Right lobe of liver (tissue), 4 donors: Measurements from ENCODE around the gene LDLRAD3.

Experiments used
- POLR2A ChIP-seq: fragments of 450-650 bp; IDR thresholded peaks from one replicate; pipeline ENCODE4 v1.6.1; 2017; ENCODE audit warnings: antibody characterized with exemption, mild to moderate bottlenecking
- TF ChIP-seq, protein P1 (sequence below), 4 donors: fragments of 200-600 bp in 3 of 4; fragments of 450-650 bp in 1 of 4; IDR thresholded peaks; one replicate each; pipeline versions ENCODE4 v1.5.1 to v1.8.0; 2016 to 2022; ENCODE audit warnings: antibody characterized with exemption in 4 of 4, mild to moderate bottlenecking in 2 of 4
- donor health status: DM: no; HTN: no; CAD: no.
- donor health status: DM: no; HTN: no; CAD: no.
- donor health status: DM: no; HTN: yes; CAD: no.

- TF ChIP-seq, protein P1, sequence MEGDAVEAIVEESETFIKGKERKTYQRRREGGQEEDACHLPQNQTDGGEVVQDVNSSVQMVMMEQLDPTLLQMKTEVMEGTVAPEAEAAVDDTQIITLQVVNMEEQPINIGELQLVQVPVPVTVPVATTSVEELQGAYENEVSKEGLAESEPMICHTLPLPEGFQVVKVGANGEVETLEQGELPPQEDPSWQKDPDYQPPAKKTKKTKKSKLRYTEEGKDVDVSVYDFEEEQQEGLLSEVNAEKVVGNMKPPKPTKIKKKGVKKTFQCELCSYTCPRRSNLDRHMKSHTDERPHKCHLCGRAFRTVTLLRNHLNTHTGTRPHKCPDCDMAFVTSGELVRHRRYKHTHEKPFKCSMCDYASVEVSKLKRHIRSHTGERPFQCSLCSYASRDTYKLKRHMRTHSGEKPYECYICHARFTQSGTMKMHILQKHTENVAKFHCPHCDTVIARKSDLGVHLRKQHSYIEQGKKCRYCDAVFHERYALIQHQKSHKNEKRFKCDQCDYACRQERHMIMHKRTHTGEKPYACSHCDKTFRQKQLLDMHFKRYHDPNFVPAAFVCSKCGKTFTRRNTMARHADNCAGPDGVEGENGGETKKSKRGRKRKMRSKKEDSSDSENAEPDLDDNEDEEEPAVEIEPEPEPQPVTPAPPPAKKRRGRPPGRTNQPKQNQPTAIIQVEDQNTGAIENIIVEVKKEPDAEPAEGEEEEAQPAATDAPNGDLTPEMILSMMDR (IDR thresholded peaks at IDR 0.05) = no peak
- TF ChIP-seq POLR2A = no peak
Observed at GRCh38 chr11:35994421-35994820, 50.6 kb downstream of the LDLRAD3 start.
